Trophoblast cell (in vitro differentiated cells and primary cell): ENCODE measurements around the gene HSF2.

ENCODE experiments used
- DNase-seq, 2 donors: peaks; one replicate each; pipeline ENCODE4 v3.0.0-alpha.2; 2016
- H2AFZ ChIP-seq: 2 replicates; pipeline ENCODE4 v1.6.1; 2013; ENCODE audit warnings: low read length, moderate library complexity, mild to moderate bottlenecking; ENCODE audit not compliant: insufficient read depth, poor library complexity
- H2AK5ac ChIP-seq: 2 replicates; pipeline ENCODE4 v1.6.1; 2013; ENCODE audit warnings: mild to moderate bottlenecking, low read length
- H2BK120ac ChIP-seq: 2 replicates; pipeline ENCODE4 v1.6.1; 2013; ENCODE audit warnings: low read length, mild to moderate bottlenecking, moderate library complexity; ENCODE audit not compliant: insufficient read depth, poor library complexity
- H2BK12ac ChIP-seq: 2 replicates; pipeline ENCODE4 v1.6.1; 2013; ENCODE audit warnings: mild to moderate bottlenecking, low read length, moderate library complexity
- H2BK5ac ChIP-seq: 2 replicates; pipeline ENCODE4 v1.6.1; 2013; ENCODE audit warnings: low read length, low read depth, moderate library complexity, mild to moderate bottlenecking; ENCODE audit not compliant: poor library complexity
- H3K14ac ChIP-seq: 2 replicates; pipeline ENCODE4 v1.6.1; 2013; ENCODE audit warnings: mild to moderate bottlenecking, low read length
- H3K18ac ChIP-seq: 2 replicates; pipeline ENCODE4 v1.6.1; 2013; ENCODE audit warnings: mild to moderate bottlenecking, low read length
- H3K23ac ChIP-seq: 2 replicates; pipeline ENCODE4 v1.6.1; 2013; ENCODE audit warnings: low read length
- H3K27ac ChIP-seq: 2 replicates; pipeline ENCODE4 v1.5.1; 2013; ENCODE audit warnings: low read depth, mild to moderate bottlenecking, inconsistent platforms, low read length, moderate library complexity
- H3K27me3 ChIP-seq: 2 replicates; pipeline ENCODE4 v1.6.1; 2013; ENCODE audit warnings: inconsistent platforms, mild to moderate bottlenecking, low read length, moderate library complexity; ENCODE audit not compliant: insufficient read depth
- H3K36me3 ChIP-seq, 2 experiments: 1 replicate in 1 of 2; 2 replicates in 1 of 2; pipeline ENCODE4 v1.6.1; 2013; ENCODE audit warnings: low read length in 2 of 2, mild to moderate bottlenecking in 2 of 2, moderate library complexity in 1 of 2; ENCODE audit not compliant: insufficient read depth in 2 of 2, control insufficient read depth in 1 of 2
- H3K4ac ChIP-seq: 2 replicates; pipeline ENCODE4 v1.6.1; 2013; ENCODE audit warnings: low read depth, mild to moderate bottlenecking, low read length, moderate library complexity
- H3K4me1 ChIP-seq, 2 experiments: 1 replicate in 1 of 2; 2 replicates in 1 of 2; pipeline ENCODE4 v1.6.1; 2013; ENCODE audit warnings: low read length in 2 of 2, mild to moderate bottlenecking in 2 of 2, moderate library complexity in 1 of 2; ENCODE audit not compliant: insufficient read depth in 2 of 2, control insufficient read depth in 1 of 2
- H3K4me2 ChIP-seq: 2 replicates; pipeline ENCODE4 v1.6.1; 2013; ENCODE audit warnings: inconsistent platforms, mild to moderate bottlenecking, low read length, moderate library complexity
- H3K4me3 ChIP-seq: 2 replicates; pipeline ENCODE4 v1.5.1; 2013; ENCODE audit warnings: mild to moderate bottlenecking, low read depth, low read length, inconsistent platforms
- H3K79me1 ChIP-seq: one replicate; pipeline ENCODE4 v1.6.1; 2013; ENCODE audit warnings: low read length
- H3K79me2 ChIP-seq: 2 replicates; pipeline ENCODE4 v1.6.1; 2013; ENCODE audit warnings: low read length, mild to moderate bottlenecking; ENCODE audit not compliant: control insufficient read depth, insufficient read depth, poor library complexity
- H3K9ac ChIP-seq: 2 replicates; pipeline ENCODE4 v1.6.1; 2013; ENCODE audit warnings: mild to moderate bottlenecking, low read length
- H3K9me3 ChIP-seq: 2 replicates; pipeline ENCODE4 v1.6.1; 2013; ENCODE audit warnings: low read depth, mild to moderate bottlenecking, control low read depth, inconsistent platforms, low read length; ENCODE audit not compliant: insufficient read depth
- H4K12ac ChIP-seq: 2 replicates; pipeline ENCODE4 v1.6.1; 2013; ENCODE audit warnings: low read depth, mild to moderate bottlenecking, low read length, moderate library complexity
- H4K8ac ChIP-seq: 2 replicates; pipeline ENCODE4 v1.6.1; 2013; ENCODE audit warnings: low read depth, mild to moderate bottlenecking, low read length, moderate library complexity
- H4K91ac ChIP-seq: one replicate; pipeline ENCODE4 v1.6.1; 2013; ENCODE audit warnings: low read depth, mild to moderate bottlenecking, low read length, moderate library complexity
- WGBS: extraction: QIAGEN DNeasy Blood & Tissue Kit; methylation state at CpG from one replicate; pipeline ENCODE4 v1.1.7; 2013; ENCODE audit warnings: missing lambda C conversion rate; ENCODE audit not compliant: insufficient read length, insufficient coverage; ENCODE audit errors: extremely low coverage; 5-methylcytosine and 5-hydroxymethylcytosine counted together

Gene HSF2

GRCh38 chr6:122423734-122424133, 24.3 kb downstream of the HSF2 start:
- H3K23ac ChIP-seq: no peak overlapping the region
- no peak overlapping the region for H4K8ac ChIP-seq
- no peak overlapping the region for H3K4me2 ChIP-seq
- no peak overlapping the region for H3K4ac ChIP-seq
- DNase-seq: no peak
- no peak overlapping the region for H2AFZ ChIP-seq
- H2BK12ac ChIP-seq: no peak overlapping the region
- H2BK5ac ChIP-seq: no peak overlapping the region
- H3K18ac ChIP-seq: no peak overlapping the region
- peaks cover 0 to 6% of the 10 kb centered on the region in 2 experiments for H3K36me3 ChIP-seq
- no peak overlapping the region for H4K12ac ChIP-seq
- H3K79me1 ChIP-seq: no peaks in the 10 kb centered on the region
- no peaks in the 10 kb centered on the region for H3K9me3 ChIP-seq
- no peak overlapping the region for H2BK120ac ChIP-seq
- H3K79me2 ChIP-seq: no peaks in the 10 kb centered on the region
- no peak overlapping the region for H3K4me3 ChIP-seq
- H3K27me3 ChIP-seq: no peaks in the 10 kb centered on the region
- no peaks in the 10 kb centered on the region for H3K4me1 ChIP-seq
- H3K27ac ChIP-seq: no peak overlapping the region
- no peak overlapping the region for H2AK5ac ChIP-seq
- no peak overlapping the region for H3K14ac ChIP-seq
- no peak overlapping the region for H3K9ac ChIP-seq
- H4K91ac ChIP-seq: no peak overlapping the region
- WGBS: no CpG with 5 or more reads among the region's 1 CpG

GRCh38 chr6:122426597-122426996, 27.1 kb downstream of the HSF2 start:
- Histone ChIP-seq H3K4me1 (no peaks in the 10 kb centered on the region), H2AFZ (no peak overlapping the region), H4K8ac (no peak overlapping the region), H3K4me2 (no peak overlapping the region), H3K27me3 (no peaks in the 10 kb centered on the region), H2AK5ac (no peak overlapping the region), H3K14ac (no peak overlapping the region), H3K79me1 (no peaks in the 10 kb centered on the region), H3K9me3 (no peaks in the 10 kb centered on the region), H3K9ac (no peak overlapping the region), H3K4ac (no peak overlapping the region), H4K91ac (no peak overlapping the region), H3K79me2 (no peaks in the 10 kb centered on the region), H3K4me3 (no peak overlapping the region), H2BK5ac (no peak overlapping the region), H4K12ac (no peak overlapping the region), H3K27ac (no peak overlapping the region), H3K36me3 (peaks cover 0 to 4% of the 10 kb centered on the region in 2 experiments), H2BK12ac (no peak overlapping the region), H3K18ac (no peak overlapping the region), H2BK120ac (no peak overlapping the region), H3K23ac (no peak overlapping the region)
- no CpG with 5 or more reads among the region's 3 CpGs for WGBS
- no peak for DNase-seq

DNA sequence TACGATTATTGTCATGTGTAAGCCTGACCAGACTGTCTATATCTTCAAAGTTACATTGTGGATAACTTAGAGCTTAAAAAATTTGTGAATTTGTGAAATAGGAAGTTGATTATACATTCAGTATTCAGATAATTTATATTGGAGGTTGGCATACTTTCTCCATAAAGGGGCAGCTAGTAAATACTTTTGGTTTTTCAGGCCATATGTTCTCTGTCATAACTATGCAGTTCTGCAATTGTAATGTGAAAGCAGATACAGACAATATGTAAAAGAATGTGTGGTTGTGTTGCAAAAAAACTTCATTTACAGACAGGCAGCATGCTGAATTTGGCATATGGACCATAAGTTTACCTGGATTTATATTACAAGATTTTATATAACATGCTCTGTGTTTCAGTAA, 29.3 kb downstream of the HSF2 start:
- Histone ChIP-seq H3K4me2 (no peak overlapping the region), H3K23ac (no peak overlapping the region), H3K27ac (no peak overlapping the region), H2BK5ac (no peak overlapping the region), H3K36me3 (peaks cover 0 to 5% of the 10 kb centered on the region in 2 experiments), H2BK120ac (no peak overlapping the region), H3K4me3 (no peak overlapping the region), H3K4ac (no peak overlapping the region), H3K14ac (no peak overlapping the region), H3K79me2 (no peaks in the 10 kb centered on the region), H3K27me3 (no peaks in the 10 kb centered on the region), H2AK5ac (no peak overlapping the region), H3K18ac (no peak overlapping the region), H2BK12ac (no peak overlapping the region), H4K91ac (no peak overlapping the region), H2AFZ (no peak overlapping the region), H3K79me1 (no peaks in the 10 kb centered on the region), H3K9ac (no peak overlapping the region), H3K4me1 (no peaks in the 10 kb centered on the region), H3K9me3 (no peaks in the 10 kb centered on the region), H4K8ac (no peak overlapping the region), H4K12ac (no peak overlapping the region)
- WGBS: no CpG with 5 or more reads among the region's 1 CpG
- no peak for DNase-seq

- peaks cover 0 to 6% of the 10 kb centered on the region in 2 experiments for H3K36me3 ChIP-seq
- H2BK5ac ChIP-seq: no peak overlapping the region
- H2AK5ac ChIP-seq: no peak overlapping the region
- no peak overlapping the region for H3K18ac ChIP-seq
- no peak overlapping the region for H3K23ac ChIP-seq
- no peaks in the 10 kb centered on the region for H3K27me3 ChIP-seq
- no peak overlapping the region for H3K9ac ChIP-seq
- no peak for DNase-seq
- H3K4ac ChIP-seq: no peak overlapping the region
- H3K4me2 ChIP-seq: no peak overlapping the region
- H3K4me1 ChIP-seq: no peaks in the 10 kb centered on the region
- no peaks in the 10 kb centered on the region for H3K9me3 ChIP-seq
- no peak overlapping the region for H3K14ac ChIP-seq
- no peak overlapping the region for H2BK120ac ChIP-seq
- H2BK12ac ChIP-seq: no peak overlapping the region
- H4K91ac ChIP-seq: no peak overlapping the region
- H2AFZ ChIP-seq: no peak overlapping the region
- H4K12ac ChIP-seq: no peak overlapping the region
- no peak overlapping the region for H3K27ac ChIP-seq
- no peaks in the 10 kb centered on the region for H3K79me1 ChIP-seq
- no peaks in the 10 kb centered on the region for H3K79me2 ChIP-seq
- H4K8ac ChIP-seq: no peak overlapping the region
- H3K4me3 ChIP-seq: no peak overlapping the region
These were observed 29.9 kb downstream of the HSF2 start for GRCh38 chr6:122429323-122429722.
